GM04504 (cell line): Measurements from ENCODE around the gene TEKT5.
A peak's percentile ranks its signal among the peaks of the same experiment; 100 is the strongest.

ENCODE experiments used
- DNase-seq: peaks from one replicate; pipeline ENCODE4 v3.0.0-alpha.2; 2012; ENCODE audit warnings: low read depth

Gene TEKT5

GRCh38 chr16:10608687-10609401, 85.9 kb downstream of the TEKT5 start:
- DNase-seq, result no peak

GRCh38 chr16:10607157-10607556, 87.6 kb downstream of the TEKT5 start:
- DNase-seq, result no peak

GRCh38 chr16:10606607-10607006, 88.1 kb downstream of the TEKT5 start:
- no peak for DNase-seq

- DNase-seq, result no peak
Observed at GRCh38 chr16:10605636-10606035, 89.1 kb downstream of the TEKT5 start.

GRCh38 chr16:10601444-10602408, 93.0 kb downstream of the TEKT5 start:
- no peak for DNase-seq

GRCh38 chr16:10600782-10601443, 93.8 kb downstream of the TEKT5 start:
- DNase-seq, result peak; percentile 21

- DNase-seq, result no peak
Observed at GRCh38 chr16:10599626-10600025, 95.1 kb downstream of the TEKT5 start.

GRCh38 chr16:10598157-10598556, 96.6 kb downstream of the TEKT5 start:
- DNase-seq, result no peak

GRCh38 chr16:10597187-10597601, 97.5 kb downstream of the TEKT5 start:
- DNase-seq, result no peak

- no peak for DNase-seq
Observed at GRCh38 chr16:10594312-10594950, 100.3 kb downstream of the TEKT5 start.

GRCh38 chr16:10592611-10593010, 102.1 kb downstream of the TEKT5 start:
- DNase-seq, result no peak

GRCh38 chr16:10590342-10590741, 104.4 kb downstream of the TEKT5 start:
- no peak for DNase-seq

- no peak for DNase-seq
Observed at GRCh38 chr16:10589109-10589508, 105.6 kb downstream of the TEKT5 start.

GRCh38 chr16:10587622-10588021, 107.1 kb downstream of the TEKT5 start:
- DNase-seq, result no peak

GRCh38 chr16:10584981-10585438, 109.7 kb downstream of the TEKT5 start:
- DNase-seq, result peak; percentile 44

GRCh38 chr16:10583269-10583668, 111.5 kb downstream of the TEKT5 start:
- DNase-seq, result no peak

- no peak for DNase-seq
Observed at GRCh38 chr16:10581507-10581906, 113.2 kb downstream of the TEKT5 start.

- DNase-seq, result no peak
Observed at GRCh38 chr16:10580883-10581247, 113.9 kb downstream of the TEKT5 start.

- peak; percentile 29 for DNase-seq
Observed at GRCh38 chr16:10579965-10580882, 114.5 kb downstream of the TEKT5 start, which contains the start of gene EMP2. TSS of gene EMP2 (minus strand) at chr16:10580598. CDS start at chr16:10547617, 32,981 bp downstream.

GRCh38 chr16:10579575-10579964, 115.2 kb downstream of the TEKT5 start:
- DNase-seq, result no peak
